Hepatocyte (in vitro differentiated cells): ENCODE results near the gene PFKM. TPM values are rescaled to one million over a fixed set of nuclear protein-coding genes. Genes with fewer than 3 reads are reported as not detected.

Experiments used
- DNase-seq: peaks from one replicate; pipeline ENCODE4 v3.0.0-alpha.2; 2016; ENCODE audit warnings: low spot score
- H2AFZ ChIP-seq: fragments of 200-600 bp; sonication (generic); 2 replicates; pipeline ENCODE4 v1.6.0; 2016; ENCODE audit warnings: antibody characterized with exemption, mild to moderate bottlenecking
- H3K27ac ChIP-seq: fragments of 200-600 bp; sonication (generic); 2 replicates; pipeline ENCODE4 v1.5.1; 2016; ENCODE audit warnings: mild to moderate bottlenecking
- H3K27me3 ChIP-seq: fragments of 200-600 bp; sonication (generic); 2 replicates; pipeline ENCODE4 v1.6.1; 2016
- H3K36me3 ChIP-seq: fragments of 200-600 bp; sonication (generic); replicated peaks from 2 replicates; pipeline ENCODE4 v1.5.1; 2016; ENCODE audit warnings: low read depth; ENCODE audit not compliant: insufficient read depth
- H3K4me1 ChIP-seq: fragments of 200-600 bp; sonication (generic); 2 replicates; pipeline ENCODE4 v1.5.1; 2016; ENCODE audit warnings: mild to moderate bottlenecking, moderate library complexity; ENCODE audit not compliant: insufficient read depth
- H3K4me2 ChIP-seq: fragments of 200-600 bp; sonication (generic); 2 replicates; pipeline ENCODE4 v1.6.0; 2016
- H3K4me3 ChIP-seq: fragments of 200-600 bp; sonication (generic); 2 replicates; pipeline ENCODE4 v1.5.1; 2016; ENCODE audit warnings: mild to moderate bottlenecking
- H3K79me2 ChIP-seq: fragments of 200-600 bp; sonication (generic); 2 replicates; pipeline ENCODE4 v1.6.0; 2017; ENCODE audit warnings: mild to moderate bottlenecking
- H3K9me2 ChIP-seq: fragments of 200-600 bp; sonication (generic); replicated peaks from 2 replicates; pipeline ENCODE4 v1.6.0; 2017; ENCODE audit warnings: mild to moderate bottlenecking; ENCODE audit not compliant: insufficient read depth
- H3K9me3 ChIP-seq: fragments of 200-600 bp; sonication (generic); 2 replicates; pipeline ENCODE4 v1.5.1; 2016; ENCODE audit warnings: low read depth, mild to moderate bottlenecking
- H4K20me1 ChIP-seq: fragments of 200-600 bp; sonication (generic); 2 replicates; pipeline ENCODE4 v1.6.0; 2016; ENCODE audit warnings: mild to moderate bottlenecking; ENCODE audit not compliant: insufficient read depth, poor library complexity, severe bottlenecking
- CTCF ChIP-seq: fragments of 200-600 bp; sonication (generic); IDR thresholded peaks from 2 replicates; pipeline ENCODE4 v1.5.1; 2016; ENCODE audit warnings: antibody characterized with exemption, mild to moderate bottlenecking; ENCODE audit not compliant: poor library complexity
- EZH2 ChIP-seq: fragments of 200-600 bp; sonication (generic); IDR thresholded peaks from 2 replicates; pipeline ENCODE4 v1.6.1; 2016; ENCODE audit warnings: antibody characterized with exemption, mild to moderate bottlenecking, borderline replicate concordance
- EZH2phosphoT487 ChIP-seq: fragments of 200-600 bp; sonication (generic); IDR thresholded peaks from one replicate; pipeline ENCODE4 v1.6.1; 2018; ENCODE audit warnings: antibody characterized with exemption, mild to moderate bottlenecking, low read depth, moderate library complexity; ENCODE audit not compliant: unreplicated experiment, severe bottlenecking
- WGBS: methylation state at CpG from one replicate; pipeline ENCODE4 v1.1.6; 2016; ENCODE audit warnings: low lambda C conversion rate; ENCODE audit errors: missing lambda C conversion rate; 5-methylcytosine and 5-hydroxymethylcytosine counted together
- polyA plus RNA-seq: library from polyadenylated mRNA; unstranded; fragments of >200 nt; fragmentation: Nextera tagmentation; extraction: Ambion mirVana; gene quantifications from 2 replicates; pipeline ENCODE4 v1.2.1, GENCODE V29; 2016
- total RNA-seq: library from RNA; depleted of rRNA; stranded (reverse); fragments of >200 nt; gene quantifications from 2 replicates; pipeline ENCODE4 v1.2.3, GENCODE V29; 2014

Gene PFKM
- total and polyA plus RNA-seq, 2 experiments from 2014 or later = 49.1 to 51.9 TPM

DNA sequence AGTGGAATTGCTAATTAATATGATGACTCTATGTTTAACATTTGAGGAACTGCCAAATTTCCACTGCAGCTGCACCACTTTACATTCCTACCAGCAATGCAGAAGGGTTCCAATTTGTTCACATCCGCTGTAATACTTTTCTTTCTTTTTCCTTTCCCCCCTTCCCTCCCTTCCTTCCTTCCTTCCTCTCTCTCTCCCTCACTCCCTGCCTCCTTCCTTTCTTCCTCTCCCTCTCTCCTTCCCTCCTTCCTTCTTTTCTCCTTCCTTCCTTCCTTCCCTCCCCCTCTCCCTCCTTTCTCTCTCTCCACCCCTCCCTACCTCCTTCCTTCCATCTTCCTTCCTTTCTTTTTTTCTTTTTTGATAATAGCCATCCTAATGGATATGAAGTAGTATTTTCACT is 3.2 kb upstream of the PFKM start:
- H3K9me2 ChIP-seq = no peaks in the 10 kb centered on the region
- H3K9me3 ChIP-seq = no peaks in the 10 kb centered on the region
- H3K4me3 ChIP-seq = no peak overlapping the region
- H3K27ac ChIP-seq = no peak overlapping the region
- no peaks in the 10 kb centered on the region for H3K27me3 ChIP-seq
- 100% methylated on average over 1 of the region's 1 CpG for WGBS
- peaks cover 11% of the 10 kb centered on the region for H3K79me2 ChIP-seq
- no peak for TF ChIP-seq EZH2phosphoT487
- no peak overlapping the region for H3K4me2 ChIP-seq
- peaks cover 3% of the 10 kb centered on the region for H3K4me1 ChIP-seq
- H2AFZ ChIP-seq = no peak overlapping the region
- H4K20me1 ChIP-seq = no peaks in the 10 kb centered on the region
- no peaks in the 10 kb centered on the region for H3K36me3 ChIP-seq
- no peak for DNase-seq

- Histone ChIP-seq H3K27me3 (no peaks in the 10 kb centered on the region), H3K27ac (peak overlapping the region; percentile 61), H3K4me3 (peak overlapping the region; percentile 19), H3K4me2 (peak overlapping the region; percentile 78), H3K9me2 (no peaks in the 10 kb centered on the region), H3K36me3 (no peaks in the 10 kb centered on the region), H4K20me1 (no peaks in the 10 kb centered on the region), H3K4me1 (peaks cover 3% of the 10 kb centered on the region), H3K9me3 (no peaks in the 10 kb centered on the region), H2AFZ (peak overlapping the region; percentile 43), H3K79me2 (peaks cover 28% of the 10 kb centered on the region)
- DNase-seq = no peak
- TF ChIP-seq EZH2phosphoT487 (no peak), EZH2 (no peak), CTCF (no peak)
- WGBS = 42% methylated on average over 3 of the region's 3 CpGs
Observed at GRCh38 chr12:48118284-48118871, 786 bp upstream of the PFKM start.

DNA sequence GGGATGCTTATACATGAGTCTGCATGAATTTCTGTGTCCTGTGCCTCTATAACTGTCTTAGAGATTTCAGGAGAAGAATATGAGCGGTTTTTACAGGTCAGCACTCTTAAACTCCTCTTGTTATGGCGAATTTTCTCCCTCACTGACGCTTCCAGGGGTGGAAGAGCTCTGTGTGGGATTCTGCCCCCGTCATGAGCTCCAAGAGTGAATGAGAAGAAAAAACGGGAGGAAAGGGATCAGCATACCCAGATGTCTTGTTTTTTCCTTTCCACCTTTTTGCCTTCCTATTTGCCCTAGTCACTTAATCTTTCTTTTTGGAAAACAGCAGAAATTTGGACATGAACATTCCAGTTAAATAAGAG is 651 bp downstream of the PFKM start:
- Histone ChIP-seq H3K9me3 (no peaks in the 10 kb centered on the region), H3K9me2 (no peaks in the 10 kb centered on the region), H2AFZ (peak overlapping the region; percentile 67), H3K4me1 (peaks cover 3% of the 10 kb centered on the region), H3K79me2 (peaks cover 28% of the 10 kb centered on the region), H3K4me3 (peak overlapping the region; percentile 76), H3K4me2 (peak overlapping the region; percentile 78), H4K20me1 (no peaks in the 10 kb centered on the region), H3K27me3 (no peaks in the 10 kb centered on the region), H3K36me3 (no peaks in the 10 kb centered on the region), H3K27ac (peak overlapping the region; percentile 67)
- TF ChIP-seq EZH2 (no peak), CTCF (no peak), EZH2phosphoT487 (no peak)
- DNase-seq = no peak
- WGBS = 1% methylated on average over 5 of the region's 5 CpGs

- DNase-seq = no peak
- 92% methylated on average over 1 of the region's 1 CpG for WGBS
Observed at GRCh38 chr12:48121522-48121921, 2.4 kb downstream of the PFKM start.

More at GRCh38 chr12:48121522-48121921, 2.4 kb downstream of the PFKM start:
- H3K9me3 ChIP-seq = no peaks in the 10 kb centered on the region
- no peaks in the 10 kb centered on the region for H3K27me3 ChIP-seq
- no peaks in the 10 kb centered on the region for H3K36me3 ChIP-seq
- H3K27ac ChIP-seq = no peak overlapping the region
- peaks cover 28% of the 10 kb centered on the region for H3K79me2 ChIP-seq
- no peak for TF ChIP-seq EZH2phosphoT487
- TF ChIP-seq EZH2 = no peak
- no peak for TF ChIP-seq CTCF
- no peak overlapping the region for H3K4me3 ChIP-seq
- H3K4me2 ChIP-seq = no peak overlapping the region
- no peaks in the 10 kb centered on the region for H4K20me1 ChIP-seq
- H3K9me2 ChIP-seq = no peaks in the 10 kb centered on the region
- H3K4me1 ChIP-seq = peaks cover 3% of the 10 kb centered on the region
- no peak overlapping the region for H2AFZ ChIP-seq
